Upper lobe of left lung (tissue), 4 donors: ENCODE measurements around the gene IL22.

ENCODE experiments used
- EP300 ChIP-seq, 4 donors: sonication (generic); formaldehyde crosslinking; IDR thresholded peaks; one replicate each; pipeline ENCODE4 v1.5.1; 2017; ENCODE audit warnings: antibody characterized with exemption in 4 of 4, control low read depth in 2 of 4
- POLR2A ChIP-seq, 4 donors: fragments of 450-650 bp; IDR thresholded peaks; one replicate each; pipeline ENCODE4 v1.5.1; 2016 to 2017; ENCODE audit warnings: antibody characterized with exemption in 4 of 4, mild to moderate bottlenecking in 2 of 4
- POLR2AphosphoS5 ChIP-seq, 2 donors: sonication (generic); formaldehyde crosslinking; IDR thresholded peaks; one replicate each; pipeline ENCODE4 v1.5.1; 2017; ENCODE audit warnings: antibody characterized with exemption in 2 of 2
- TF ChIP-seq, protein P1 (sequence below), 6 experiments: fragments of 450-650 bp in 4 of 6; fragments of 200-600 bp in 2 of 6; sonication (generic) in 2 of 6; IDR thresholded peaks; one replicate each; pipeline ENCODE4 v1.5.1; 2016 to 2019; ENCODE audit warnings: antibody characterized with exemption in 6 of 6

DNA sequence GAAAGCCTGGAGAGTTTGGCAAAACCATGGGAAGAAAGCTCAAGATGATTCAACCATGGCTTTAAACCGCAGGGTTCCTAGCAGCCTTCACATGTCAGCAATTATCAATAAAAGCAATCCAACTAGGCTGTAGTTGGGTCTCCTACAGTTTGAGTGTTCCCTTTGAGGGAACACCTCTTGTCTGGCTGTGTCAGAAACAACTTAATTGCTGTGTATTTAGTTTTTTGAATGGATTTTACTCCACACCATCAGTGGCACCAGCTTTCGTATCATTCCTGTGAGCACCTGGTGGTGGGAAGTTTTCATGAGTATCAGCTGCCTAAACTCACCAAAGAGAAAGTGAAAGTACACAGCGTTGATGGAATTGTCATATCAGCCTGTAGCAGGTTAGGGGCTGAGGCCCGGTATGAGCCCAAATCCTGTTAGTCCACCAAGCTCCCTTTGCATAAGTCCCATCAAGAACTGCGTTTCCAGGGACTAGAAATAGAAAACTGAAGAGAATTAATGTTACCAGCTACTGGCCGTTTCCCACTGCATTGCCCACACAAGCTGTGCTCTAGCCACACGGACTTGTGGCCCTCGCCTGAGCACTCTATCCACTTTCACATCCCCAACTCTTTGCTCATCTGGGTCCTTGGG lies 16.9 kb downstream of the IL22 start:
- TF ChIP-seq, protein P1, sequence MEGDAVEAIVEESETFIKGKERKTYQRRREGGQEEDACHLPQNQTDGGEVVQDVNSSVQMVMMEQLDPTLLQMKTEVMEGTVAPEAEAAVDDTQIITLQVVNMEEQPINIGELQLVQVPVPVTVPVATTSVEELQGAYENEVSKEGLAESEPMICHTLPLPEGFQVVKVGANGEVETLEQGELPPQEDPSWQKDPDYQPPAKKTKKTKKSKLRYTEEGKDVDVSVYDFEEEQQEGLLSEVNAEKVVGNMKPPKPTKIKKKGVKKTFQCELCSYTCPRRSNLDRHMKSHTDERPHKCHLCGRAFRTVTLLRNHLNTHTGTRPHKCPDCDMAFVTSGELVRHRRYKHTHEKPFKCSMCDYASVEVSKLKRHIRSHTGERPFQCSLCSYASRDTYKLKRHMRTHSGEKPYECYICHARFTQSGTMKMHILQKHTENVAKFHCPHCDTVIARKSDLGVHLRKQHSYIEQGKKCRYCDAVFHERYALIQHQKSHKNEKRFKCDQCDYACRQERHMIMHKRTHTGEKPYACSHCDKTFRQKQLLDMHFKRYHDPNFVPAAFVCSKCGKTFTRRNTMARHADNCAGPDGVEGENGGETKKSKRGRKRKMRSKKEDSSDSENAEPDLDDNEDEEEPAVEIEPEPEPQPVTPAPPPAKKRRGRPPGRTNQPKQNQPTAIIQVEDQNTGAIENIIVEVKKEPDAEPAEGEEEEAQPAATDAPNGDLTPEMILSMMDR (IDR thresholded peaks at IDR 0.05): peak in 2 of 6 experiments; percentile 10 to 13
- TF ChIP-seq POLR2AphosphoS5 (IDR thresholded peaks at IDR 0.05) (no peak), EP300 (IDR thresholded peaks at IDR 0.05) (no peak), POLR2A (IDR thresholded peaks at IDR 0.05) (no peak)
